Thyroid gland (tissue), 4 donors: ENCODE data around the gene CDK11A.
"Not testable (repeated sequence)": the region's sequence is repeated elsewhere in the genome, so short reads cannot be mapped to it uniquely, and the experiment has no call there.

Experiments used
- CTCF ChIP-seq, 6 experiments: fragments of 200-600 bp in 3 of 6; fragments of 450-650 bp in 3 of 6; sonication (generic) in 3 of 6; IDR thresholded peaks; one replicate each; pipeline ENCODE4 v1.5.1; 2016 to 2019; ENCODE audit warnings: antibody characterized with exemption in 6 of 6, mild to moderate bottlenecking in 2 of 6, inconsistent platforms in 1 of 6, moderate library complexity in 1 of 6
- POLR2A ChIP-seq, 2 donors: fragments of 450-650 bp; IDR thresholded peaks; one replicate each; pipeline ENCODE4 v1.6.1; 2017; ENCODE audit warnings: antibody characterized with exemption in 2 of 2, mild to moderate bottlenecking in 2 of 2, moderate library complexity in 1 of 2

- TF ChIP-seq CTCF, POLR2A (IDR thresholded peaks at IDR 0.05): not testable (repeated sequence)
Observed at GRCh38 chr1:1675218-1675617, 48.9 kb downstream of the CDK11A start.
